ENCODE data around the gene FHIT. TPM values are rescaled to one million over a fixed set of nuclear protein-coding genes. Genes with fewer than 3 reads are reported as not detected.

The FHIT gene
- total RNA-seq, 1 experiment from 2014 or later, result 9.8 TPM

GRCh38 chr3:60388731-60389130, 862.5 kb downstream of the FHIT start:
- Histone ChIP-seq H3K79me2 (ENCODE audit: low read depth) (no peaks in the 10 kb centered on the region), H3F3A (ENCODE audit: insufficient read depth, low read depth) (no peaks in the 10 kb centered on the region), H3K9me2 (ENCODE audit: insufficient read depth) (no peaks in the 10 kb centered on the region), H3K4me3 (no peak overlapping the region), H3K36me3 (ENCODE audit: low read depth) (no peaks in the 10 kb centered on the region), H3K27ac (no peak overlapping the region), H3K4me2 (no peak overlapping the region), H3K27me3 (ENCODE audit: insufficient read depth, low read depth) (no peaks in the 10 kb centered on the region), H3K4me1 (replicated peaks; ENCODE audit: insufficient read depth) (no peaks in the 10 kb centered on the region), H4K20me1 (ENCODE audit: insufficient read depth) (no peaks in the 10 kb centered on the region), H2AFZ (no peak overlapping the region), H3K9me3 (ENCODE audit: insufficient read depth, low read depth) (no peaks in the 10 kb centered on the region)
- no TSS peak for BruUV-seq (replicated peaks)
- no peak for DNase-seq
- TF ChIP-seq EZH2 (IDR thresholded peaks at IDR 0.05; ENCODE audit: low read depth), result no peak
- no peak for TF ChIP-seq CTCF (conservative IDR thresholded peaks at IDR 0.05)
- ChIA-PET POLR2A (ENCODE audit: unreplicated experiment) (no interaction called here), CTCF (no interaction called here)
- intact Hi-C loops (cut with micrococcal nuclease; ENCODE audit: unreplicated experiment), result no loop called here

- H3K27me3 ChIP-seq (ENCODE audit: insufficient read depth, low read depth), result no peaks in the 10 kb centered on the region
- H4K20me1 ChIP-seq (ENCODE audit: insufficient read depth), result no peaks in the 10 kb centered on the region
- DNase-seq, result no peak
- no peak overlapping the region for H3K4me2 ChIP-seq
- no peak overlapping the region for H3K4me3 ChIP-seq
- no TSS peak for BruUV-seq (replicated peaks)
- H3K9me2 ChIP-seq (ENCODE audit: insufficient read depth), result no peaks in the 10 kb centered on the region
- no peak for TF ChIP-seq CTCF (conservative IDR thresholded peaks at IDR 0.05)
- no peak for TF ChIP-seq EZH2 (IDR thresholded peaks at IDR 0.05; ENCODE audit: low read depth)
- CTCF ChIA-PET, result no interaction called here
- H3K27ac ChIP-seq, result no peak overlapping the region
- no peaks in the 10 kb centered on the region for H3F3A ChIP-seq (ENCODE audit: insufficient read depth, low read depth)
- H3K9me3 ChIP-seq (ENCODE audit: insufficient read depth, low read depth), result no peaks in the 10 kb centered on the region
- no peaks in the 10 kb centered on the region for H3K79me2 ChIP-seq (ENCODE audit: low read depth)
- intact Hi-C loops (cut with micrococcal nuclease; ENCODE audit: unreplicated experiment), result no loop called here
- no peak overlapping the region for H2AFZ ChIP-seq
- H3K4me1 ChIP-seq (replicated peaks; ENCODE audit: insufficient read depth), result no peaks in the 10 kb centered on the region
- POLR2A ChIA-PET (ENCODE audit: unreplicated experiment), result no interaction called here
- H3K36me3 ChIP-seq (ENCODE audit: low read depth), result no peaks in the 10 kb centered on the region
Measured at GRCh38 chr3:60386306-60386705, 864.9 kb downstream of the FHIT start.

GRCh38 chr3:60384341-60384740, 866.9 kb downstream of the FHIT start:
- no TSS peak for BruUV-seq (replicated peaks)
- intact Hi-C loops (cut with micrococcal nuclease; ENCODE audit: unreplicated experiment), result no loop called here
- ChIA-PET CTCF (no interaction called here), POLR2A (ENCODE audit: unreplicated experiment) (no interaction called here)
- H3K27ac ChIP-seq, result no peak overlapping the region
- no peaks in the 10 kb centered on the region for H3K9me2 ChIP-seq (ENCODE audit: insufficient read depth)
- no peaks in the 10 kb centered on the region for H4K20me1 ChIP-seq (ENCODE audit: insufficient read depth)
- H3K9me3 ChIP-seq (ENCODE audit: insufficient read depth, low read depth), result no peaks in the 10 kb centered on the region
- H3K27me3 ChIP-seq (ENCODE audit: insufficient read depth, low read depth), result no peaks in the 10 kb centered on the region
- no peaks in the 10 kb centered on the region for H3K4me1 ChIP-seq (replicated peaks; ENCODE audit: insufficient read depth)
- no peak for DNase-seq
- H3K36me3 ChIP-seq (ENCODE audit: low read depth), result no peaks in the 10 kb centered on the region
- H3F3A ChIP-seq (ENCODE audit: insufficient read depth, low read depth), result no peaks in the 10 kb centered on the region
- no peak for TF ChIP-seq EZH2 (IDR thresholded peaks at IDR 0.05; ENCODE audit: low read depth)
- TF ChIP-seq CTCF (conservative IDR thresholded peaks at IDR 0.05), result no peak
- H3K4me3 ChIP-seq, result no peak overlapping the region
- H2AFZ ChIP-seq, result no peak overlapping the region
- no peaks in the 10 kb centered on the region for H3K79me2 ChIP-seq (ENCODE audit: low read depth)
- no peak overlapping the region for H3K4me2 ChIP-seq

Data from PC-9 (cell line).